PC-9 (cell line): ENCODE data around the gene VWA8. TPM values are rescaled to one million over a fixed set of nuclear protein-coding genes. Genes with fewer than 3 reads are reported as not detected.
"Not testable (repeated sequence)": the region's sequence is repeated elsewhere in the genome, so short reads cannot be mapped to it uniquely, and the experiment has no call there.

Experiments
- BruUV-seq: library from RNA; stranded (reverse); fragments of 400-500 nt; replicated peaks from 2 replicates; lab custom pipeline; 2021; lab: Mats Ljungman, UMichigan
- CTCF ChIA-PET: fragments of 300-600 bp; sonication (Branson Sonifier 250); formaldehyde crosslinking; loops from one replicate; lab custom pipeline; 2022; ENCODE audit warnings: antibody characterized with exemption; lab: Charles Lee
- POLR2A ChIA-PET: fragments of 300-600 bp; sonication (Branson Sonifier 250); formaldehyde crosslinking; loops from one replicate; lab custom pipeline; 2022; ENCODE audit warnings: antibody characterized with exemption; ENCODE audit not compliant: unreplicated experiment; lab: Charles Lee
- DNase-seq, 2 experiments: peaks; one replicate each; pipeline versions ENCODE4 v3.0.0 to v3.0.0-alpha.2; 2015 to 2022; ENCODE audit warnings: mixed read lengths in 1 of 2
- H2AFZ ChIP-seq: fragments of 200-600 bp; sonication (generic); 2 replicates; pipeline ENCODE4 v1.8.1; 2017; ENCODE audit warnings: antibody characterized with exemption
- H3F3A ChIP-seq: fragments of 200-600 bp; sonication (generic); 2 replicates; pipeline ENCODE4 v1.8.1; 2017; ENCODE audit warnings: antibody characterized with exemption, mild to moderate bottlenecking, low read depth; ENCODE audit not compliant: insufficient read depth
- H3K27ac ChIP-seq: fragments of 200-600 bp; sonication (generic); 2 replicates; pipeline ENCODE4 v1.6.1; 2016; ENCODE audit warnings: mixed run types
- H3K27me3 ChIP-seq: fragments of 200-600 bp; sonication (generic); 2 replicates; pipeline ENCODE4 v1.6.1; 2016; ENCODE audit warnings: low read depth, mixed run types; ENCODE audit not compliant: insufficient read depth
- H3K36me3 ChIP-seq: fragments of 200-600 bp; sonication (generic); 2 replicates; pipeline ENCODE4 v1.6.1; 2016; ENCODE audit warnings: low read depth, mixed run types
- H3K4me1 ChIP-seq: fragments of 200-600 bp; sonication (generic); replicated peaks from 2 replicates; pipeline ENCODE4 v1.6.1; 2016; ENCODE audit warnings: mixed run types; ENCODE audit not compliant: insufficient read depth
- H3K4me2 ChIP-seq: fragments of 200-600 bp; sonication (generic); 2 replicates; pipeline ENCODE4 v1.6.1; 2017; ENCODE audit warnings: mixed run types
- H3K4me3 ChIP-seq: fragments of 200-600 bp; sonication (generic); 2 replicates; pipeline ENCODE4 v1.6.1; 2016; ENCODE audit warnings: mixed run types
- H3K79me2 ChIP-seq: fragments of 200-600 bp; sonication (generic); 2 replicates; pipeline ENCODE4 v1.6.1; 2017; ENCODE audit warnings: low read depth, mixed run types
- H3K9me2 ChIP-seq: fragments of 200-600 bp; sonication (generic); 2 replicates; pipeline ENCODE4 v1.8.1; 2017; ENCODE audit warnings: mild to moderate bottlenecking; ENCODE audit not compliant: insufficient read depth
- H3K9me3 ChIP-seq: fragments of 200-600 bp; sonication (generic); 2 replicates; pipeline ENCODE4 v1.8.1; 2016; ENCODE audit warnings: low read depth; ENCODE audit not compliant: insufficient read depth
- H4K20me1 ChIP-seq: fragments of 200-600 bp; sonication (generic); 2 replicates; pipeline ENCODE4 v1.8.1; 2017; ENCODE audit not compliant: insufficient read depth
- EZH2 ChIP-seq: fragments of 200-600 bp; sonication (generic); IDR thresholded peaks from 2 replicates; pipeline ENCODE4 v1.8.0; 2017; ENCODE audit warnings: antibody characterized with exemption, low read depth
- intact Hi-C: fragments of 100-400 bp; cut with micrococcal nuclease; formaldehyde crosslinking; loops from one replicate; pipeline ENCODE4 v1.10.0; 2022; ENCODE audit not compliant: unreplicated experiment
- total RNA-seq: library from RNA; stranded (reverse); gene quantifications from 2 replicates; pipeline ENCODE4 v1.2.3, GENCODE V29; 2021
- TF ChIP-seq, protein P1 (sequence below): fragments of 200-600 bp; sonication (generic); conservative IDR thresholded peaks from 2 replicates; pipeline ENCODE4 v1.6.1; 2017; ENCODE audit warnings: mixed run types, antibody characterized with exemption, mild to moderate bottlenecking, moderate library complexity

Gene VWA8
- total RNA-seq, 1 experiment from 2014 or later = 14.1 TPM

GRCh38 chr13:41955605-41956004, 5.3 kb downstream of the VWA8 start:
- Histone ChIP-seq H3K27me3 (no peaks in the 10 kb centered on the region), H3K36me3 (no peaks in the 10 kb centered on the region), H4K20me1 (no peaks in the 10 kb centered on the region), H3K4me3 (no peak overlapping the region), H3K79me2 (peaks cover 45% of the 10 kb centered on the region), H3K9me3 (no peaks in the 10 kb centered on the region), H3F3A (no peaks in the 10 kb centered on the region), H3K9me2 (no peaks in the 10 kb centered on the region), H3K27ac (no peak overlapping the region), H3K4me2 (no peak overlapping the region), H2AFZ (no peak overlapping the region), H3K4me1 (0 out of 2 replicates have a peak, but pooled peaks cover 8% of the 10 kb centered on the region)
- DNase-seq = no peak
- intact Hi-C loops = no loop called here
- no TSS peak for BruUV-seq
- CTCF ChIA-PET = no interaction called here
- POLR2A ChIA-PET = no interaction called here
- TF ChIP-seq, protein P1, sequence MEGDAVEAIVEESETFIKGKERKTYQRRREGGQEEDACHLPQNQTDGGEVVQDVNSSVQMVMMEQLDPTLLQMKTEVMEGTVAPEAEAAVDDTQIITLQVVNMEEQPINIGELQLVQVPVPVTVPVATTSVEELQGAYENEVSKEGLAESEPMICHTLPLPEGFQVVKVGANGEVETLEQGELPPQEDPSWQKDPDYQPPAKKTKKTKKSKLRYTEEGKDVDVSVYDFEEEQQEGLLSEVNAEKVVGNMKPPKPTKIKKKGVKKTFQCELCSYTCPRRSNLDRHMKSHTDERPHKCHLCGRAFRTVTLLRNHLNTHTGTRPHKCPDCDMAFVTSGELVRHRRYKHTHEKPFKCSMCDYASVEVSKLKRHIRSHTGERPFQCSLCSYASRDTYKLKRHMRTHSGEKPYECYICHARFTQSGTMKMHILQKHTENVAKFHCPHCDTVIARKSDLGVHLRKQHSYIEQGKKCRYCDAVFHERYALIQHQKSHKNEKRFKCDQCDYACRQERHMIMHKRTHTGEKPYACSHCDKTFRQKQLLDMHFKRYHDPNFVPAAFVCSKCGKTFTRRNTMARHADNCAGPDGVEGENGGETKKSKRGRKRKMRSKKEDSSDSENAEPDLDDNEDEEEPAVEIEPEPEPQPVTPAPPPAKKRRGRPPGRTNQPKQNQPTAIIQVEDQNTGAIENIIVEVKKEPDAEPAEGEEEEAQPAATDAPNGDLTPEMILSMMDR = no peak
- no peak for TF ChIP-seq EZH2

- no peak overlapping the region for H3K4me2 ChIP-seq
- H3K9me2 ChIP-seq = no peaks in the 10 kb centered on the region
- intact Hi-C loops = no loop called here
- H3K9me3 ChIP-seq = no peaks in the 10 kb centered on the region
- no peak overlapping the region for H3K4me3 ChIP-seq
- H2AFZ ChIP-seq = no peak overlapping the region
- H4K20me1 ChIP-seq = no peaks in the 10 kb centered on the region
- CTCF ChIA-PET = no interaction called here
- no peak for DNase-seq
- TF ChIP-seq EZH2 = no peak
- no peak overlapping the region for H3K27ac ChIP-seq
- POLR2A ChIA-PET = no interaction called here
- H3K79me2 ChIP-seq = peaks cover 32% of the 10 kb centered on the region
- BruUV-seq = no TSS peak
- no peaks in the 10 kb centered on the region for H3K27me3 ChIP-seq
- H3K36me3 ChIP-seq = no peaks in the 10 kb centered on the region
- 0 out of 2 replicates have a peak, but pooled peaks cover 3% of the 10 kb centered on the region for H3K4me1 ChIP-seq
- H3F3A ChIP-seq = no peaks in the 10 kb centered on the region
These were observed 6.7 kb downstream of the VWA8 start for GRCh38 chr13:41954226-41954625.

GRCh38 chr13:41952749-41953148, 8.2 kb downstream of the VWA8 start:
- ChIA-PET CTCF (no interaction called here), POLR2A (interaction anchor here (0.6 kb wide), 1 partner anchor 627 kb away, joined by 3 read pairs; no protein-coding TSS in a partner anchor)
- Histone ChIP-seq H3K79me2 (peaks cover 17% of the 10 kb centered on the region), H2AFZ (no peak overlapping the region), H3K9me3 (no peaks in the 10 kb centered on the region), H3K27me3 (no peaks in the 10 kb centered on the region), H4K20me1 (no peaks in the 10 kb centered on the region), H3F3A (no peaks in the 10 kb centered on the region), H3K4me3 (no peak overlapping the region), H3K9me2 (no peaks in the 10 kb centered on the region), H3K4me2 (no peak overlapping the region), H3K27ac (no peak overlapping the region), H3K36me3 (no peaks in the 10 kb centered on the region), H3K4me1 (no peaks in the 10 kb centered on the region)
- DNase-seq = no peak
- TF ChIP-seq EZH2 = no peak
- TF ChIP-seq, protein P1 = no peak
- intact Hi-C loops = no loop called here
- BruUV-seq = no TSS peak

- DNase-seq, H3K4me3 ChIP-seq, H3F3A ChIP-seq, POLR2A ChIA-PET, H3K36me3 ChIP-seq, H3K79me2 ChIP-seq, BruUV-seq, H3K4me1 ChIP-seq, H3K27me3 ChIP-seq, intact Hi-C loops, CTCF ChIA-PET, H3K9me3 ChIP-seq, H2AFZ ChIP-seq, H3K9me2 ChIP-seq, H3K4me2 ChIP-seq, H4K20me1 ChIP-seq, H3K27ac ChIP-seq: not testable (repeated sequence)
These were observed 11.8 kb downstream of the VWA8 start for GRCh38 chr13:41949104-41949503.
